OCI-M2 (cell line): ENCODE measurements around the gene STT3B.

ENCODE experiments used
- DNase-seq: peaks from one replicate; lab custom pipeline; 2025; ENCODE audit not compliant: unreplicated experiment; lab: John Stamatoyannopoulos, UW

STT3B gene

DNA sequence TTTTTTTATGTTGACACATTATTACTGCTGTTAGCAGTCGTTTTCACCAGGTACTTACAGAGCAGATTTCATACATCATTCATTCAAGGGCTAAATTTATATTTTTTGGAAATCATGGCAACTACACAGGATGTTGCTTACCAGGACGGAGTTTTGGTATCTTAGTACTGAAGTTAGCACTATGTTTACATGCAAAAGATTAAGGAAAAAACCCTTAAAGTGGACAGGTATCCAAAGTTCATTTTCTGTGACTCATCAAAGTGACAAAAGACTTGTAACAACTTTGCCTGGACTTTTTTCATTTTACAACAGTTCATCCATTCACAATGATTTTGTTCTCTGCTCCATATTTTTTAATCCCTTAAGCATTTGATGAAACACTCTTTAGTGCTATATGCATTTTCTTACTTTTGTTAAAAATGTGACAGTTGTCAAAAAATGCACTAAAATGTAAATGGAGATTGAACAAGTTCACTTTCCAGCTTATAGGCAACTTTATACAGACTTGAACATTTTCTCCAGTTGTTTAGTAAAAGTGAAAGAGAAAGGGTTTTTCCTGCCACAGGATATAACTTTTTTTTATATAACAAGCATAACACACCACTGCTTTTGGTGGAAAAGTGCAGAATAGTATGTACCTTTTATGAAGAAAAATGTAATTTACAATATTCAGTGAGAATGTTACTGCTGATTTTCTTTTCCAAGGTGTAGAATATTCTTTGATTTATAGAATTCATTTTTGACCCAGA is 104.1 kb downstream of the STT3B start:
- no peak for DNase-seq

DNA sequence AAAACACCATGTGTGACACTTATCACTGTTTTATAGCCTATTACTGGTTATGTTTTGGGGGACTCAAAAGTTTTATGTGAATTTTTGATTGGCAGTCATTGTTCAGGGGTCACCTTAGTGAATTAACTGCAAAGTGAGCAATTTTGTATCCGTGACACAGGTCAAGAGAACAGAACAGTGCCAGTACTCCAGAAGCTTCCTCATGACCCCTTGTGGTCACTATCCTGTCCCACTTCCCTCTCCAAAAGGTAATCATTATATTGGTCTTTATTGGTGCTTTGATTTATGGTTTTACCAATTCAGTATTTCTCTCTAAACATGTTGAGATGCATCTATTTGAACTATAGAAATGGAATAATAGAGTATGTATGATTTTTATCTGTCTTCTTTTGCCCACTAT is 107.1 kb downstream of the STT3B start:
- DNase-seq, result no peak

DNA sequence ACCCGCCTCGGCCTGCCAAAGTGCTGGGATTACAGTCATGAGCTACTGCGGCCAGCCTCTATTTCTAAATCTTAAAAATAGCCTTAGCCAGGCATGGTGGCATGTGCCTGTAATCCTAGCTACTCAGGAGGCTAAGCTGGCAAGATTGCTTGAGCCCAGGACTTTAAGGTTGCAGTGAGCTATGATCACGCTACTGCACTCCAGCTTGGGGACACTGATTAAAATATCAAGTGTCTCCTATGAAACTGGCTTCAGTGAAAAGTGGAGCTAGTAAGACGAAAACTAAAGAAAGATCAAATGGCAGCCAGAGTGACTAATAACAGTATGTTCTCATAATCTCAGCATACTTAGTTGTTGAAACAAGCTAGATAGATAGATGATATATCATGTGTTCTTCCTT is 112.5 kb downstream of the STT3B start:
- no peak for DNase-seq

DNA sequence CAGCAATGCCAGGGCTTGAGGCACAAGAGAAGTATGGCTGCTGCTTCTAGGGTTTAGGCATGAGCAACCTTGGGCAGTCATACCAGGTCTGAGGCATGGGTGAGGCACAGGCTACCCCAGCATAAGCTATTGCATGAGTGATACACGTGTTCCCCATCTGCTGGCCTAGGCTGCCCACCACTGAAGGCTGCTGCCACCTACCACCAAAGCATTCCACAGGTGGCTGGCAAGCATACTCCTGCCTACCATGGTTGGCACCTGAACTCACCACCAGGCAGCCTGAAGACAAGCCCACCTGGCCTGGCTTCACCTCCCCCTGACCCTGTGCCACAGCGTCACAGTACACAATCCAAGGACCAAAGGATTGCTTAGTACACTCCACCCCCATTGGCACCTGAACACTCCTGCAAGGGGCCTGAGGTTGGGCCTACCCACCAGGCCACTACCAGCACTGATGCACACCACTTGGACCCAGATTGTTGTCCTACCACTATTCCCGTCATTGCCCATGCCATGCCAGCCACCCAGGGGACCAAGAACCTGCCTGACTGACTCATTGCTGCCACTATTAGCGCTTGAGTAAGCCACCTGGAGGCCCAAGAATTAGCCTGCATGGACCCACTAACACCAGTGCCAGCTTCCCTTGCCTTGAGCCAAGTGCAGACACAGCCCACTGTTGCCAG is 115.7 kb downstream of the STT3B start:
- no peak for DNase-seq

DNA sequence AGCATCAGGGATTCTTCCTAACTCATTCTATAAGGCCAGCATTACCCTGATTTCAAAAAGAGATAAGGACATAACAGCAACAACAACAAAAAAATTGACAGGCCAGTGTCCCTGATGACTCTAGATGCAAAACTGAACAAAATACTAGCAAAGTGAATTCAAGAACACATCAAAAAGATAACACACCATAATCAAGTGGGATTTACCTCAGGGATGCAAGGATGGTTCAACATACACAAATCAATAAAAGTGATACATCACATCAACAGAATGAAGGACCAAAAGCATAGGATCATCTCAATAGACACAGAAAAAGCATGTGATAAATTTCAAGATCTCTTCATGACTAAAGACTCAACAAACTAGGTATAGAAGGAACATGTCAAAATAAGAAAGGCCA is 119.6 kb downstream of the STT3B start:
- DNase-seq, result no peak

DNA sequence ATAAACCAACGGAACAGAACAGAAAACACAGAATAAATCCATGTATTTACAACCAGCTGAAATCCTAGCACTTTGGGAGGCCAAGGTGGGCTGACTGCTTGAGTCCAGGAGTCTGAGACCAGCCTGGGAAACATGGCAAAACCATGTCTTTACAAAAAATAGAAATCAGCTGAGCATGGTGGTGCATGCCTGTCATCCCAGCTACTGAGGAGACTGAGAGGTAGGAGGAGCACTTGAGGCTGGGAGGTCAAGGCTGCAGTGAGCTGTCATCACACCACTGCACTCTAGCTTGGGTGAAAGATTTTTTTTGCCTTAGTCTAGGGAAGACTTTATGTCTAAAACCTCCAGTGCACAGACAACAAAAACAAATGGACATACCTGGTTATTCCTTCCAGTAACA is 120.7 kb downstream of the STT3B start:
- DNase-seq, result no peak

DNA sequence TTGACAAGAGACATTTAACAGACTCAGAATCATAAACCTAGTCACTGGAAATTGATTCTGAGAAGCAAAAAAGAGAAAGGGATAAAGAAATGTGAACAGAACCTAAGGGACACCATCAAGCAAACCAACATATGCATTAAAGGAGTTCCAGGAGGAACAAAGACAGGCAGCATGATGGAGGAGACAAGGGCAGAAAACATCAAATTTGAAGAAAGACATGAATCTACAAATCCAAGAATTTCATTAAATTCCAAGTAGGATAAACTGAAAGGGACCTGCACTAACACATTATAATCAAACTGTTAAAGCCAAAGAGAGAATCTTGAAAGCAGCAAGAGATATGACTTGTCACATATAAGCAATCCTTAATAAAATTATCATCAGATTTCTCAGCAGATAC is 122.3 kb downstream of the STT3B start:
- no peak for DNase-seq

DNA sequence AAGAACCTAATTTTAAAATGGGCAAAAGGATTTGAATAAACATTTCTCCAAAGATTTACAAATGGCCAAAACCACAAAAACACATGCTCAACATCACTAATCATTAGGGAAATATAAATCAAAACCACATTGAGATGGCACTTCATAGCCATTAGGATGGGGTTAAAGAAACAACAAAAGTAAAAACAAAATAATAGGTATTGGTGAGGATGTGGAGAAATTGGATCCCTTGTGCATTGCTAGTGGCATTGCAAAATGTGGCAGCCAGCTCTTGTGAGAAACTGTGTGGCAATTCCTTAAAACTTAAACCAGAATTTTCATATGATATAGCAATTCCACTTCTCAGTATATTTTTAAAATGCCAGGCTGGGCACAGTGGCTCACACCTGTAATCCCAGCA is 126.5 kb downstream of the STT3B start:
- DNase-seq, result no peak

DNA sequence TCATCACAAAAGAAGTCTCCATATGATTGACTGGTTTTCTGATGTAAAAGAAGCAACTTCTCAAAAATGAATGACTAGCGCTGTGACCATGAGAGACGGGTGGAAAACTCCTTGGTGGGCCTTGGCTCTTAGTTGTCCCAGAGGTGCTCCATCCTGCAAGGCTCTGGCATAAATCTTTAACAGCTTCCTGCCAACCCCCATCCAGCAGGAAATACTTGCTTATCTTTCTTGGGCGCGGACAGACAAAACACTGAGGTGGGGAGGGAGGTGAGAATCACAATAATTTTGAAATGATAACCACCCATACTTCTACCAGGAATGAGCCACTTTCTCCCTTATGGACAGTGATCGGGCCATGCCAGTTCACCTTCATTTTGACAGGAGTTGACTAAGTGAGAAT is 128.6 kb downstream of the STT3B start:
- no peak for DNase-seq

DNA sequence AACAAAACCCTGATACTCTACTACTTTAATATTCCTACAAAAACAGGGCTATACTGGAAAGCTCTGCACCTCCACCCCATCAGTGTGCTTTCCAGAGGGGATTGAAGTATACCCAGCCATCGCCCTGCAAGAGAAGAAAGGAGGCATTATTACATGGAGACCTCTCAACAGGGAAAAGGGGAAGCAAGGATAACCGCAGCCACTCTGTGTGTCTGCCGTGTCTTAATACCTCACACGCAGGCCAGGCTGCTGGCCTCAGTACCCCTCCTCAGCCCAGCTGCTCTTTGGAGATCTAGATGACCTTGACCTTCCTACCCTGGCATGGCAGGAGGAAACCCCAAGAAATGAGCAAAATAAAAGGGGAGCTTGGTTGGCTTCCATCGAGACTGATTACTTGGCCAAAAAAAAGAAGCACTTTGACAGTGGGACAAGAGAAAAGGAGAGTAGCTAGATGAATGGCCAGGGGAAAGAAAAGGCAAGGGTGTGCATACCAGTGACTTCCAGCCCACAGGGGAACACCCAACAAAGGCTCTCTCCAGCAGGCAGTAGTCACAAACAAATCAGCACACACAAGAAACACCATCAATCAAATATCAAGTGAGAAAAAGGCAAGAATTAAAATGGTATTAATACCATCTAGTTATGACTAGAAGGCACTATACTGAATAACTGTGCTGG is 129.4 kb downstream of the STT3B start:
- DNase-seq, result no peak

DNA sequence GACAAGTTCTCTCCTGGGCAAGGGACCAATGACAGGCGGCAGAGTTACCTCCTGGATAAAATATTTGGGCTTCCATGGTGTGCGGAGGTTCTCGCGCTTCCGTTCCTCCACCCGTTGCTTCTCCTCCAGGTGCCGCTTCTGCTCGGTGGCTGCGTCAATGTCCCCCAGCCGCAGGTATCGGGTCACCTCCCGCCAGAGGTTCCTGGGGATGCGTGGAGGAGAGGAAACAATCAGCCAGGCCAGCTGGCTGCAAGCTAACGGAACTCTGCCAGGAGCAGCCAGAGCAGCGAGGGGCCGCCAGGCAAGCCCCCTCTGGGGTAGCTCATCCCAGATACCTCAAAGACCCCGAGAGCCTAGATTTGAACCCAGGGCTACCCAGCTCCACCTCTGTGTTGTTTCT is 131.3 kb downstream of the STT3B start:
- DNase-seq, result no peak

DNA sequence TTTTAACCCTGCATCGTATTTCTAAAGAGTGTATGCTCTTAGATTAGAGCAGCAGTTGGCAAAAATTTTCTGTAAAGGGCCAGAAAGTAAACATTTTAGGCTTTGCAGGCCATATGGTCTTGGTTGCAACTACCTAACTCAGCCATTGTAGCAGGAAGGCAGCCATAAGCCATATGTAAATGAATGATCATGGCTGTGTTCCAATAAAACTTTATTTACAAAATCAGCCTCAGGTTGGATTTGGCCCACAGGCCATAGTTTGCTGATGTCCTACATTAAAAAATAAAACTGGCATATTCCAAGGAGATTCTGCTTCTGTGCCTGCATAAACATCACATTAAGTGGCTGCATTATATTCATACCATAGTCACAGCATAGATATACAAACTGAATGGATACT is 134.9 kb downstream of the STT3B start:
- no peak for DNase-seq

DNA sequence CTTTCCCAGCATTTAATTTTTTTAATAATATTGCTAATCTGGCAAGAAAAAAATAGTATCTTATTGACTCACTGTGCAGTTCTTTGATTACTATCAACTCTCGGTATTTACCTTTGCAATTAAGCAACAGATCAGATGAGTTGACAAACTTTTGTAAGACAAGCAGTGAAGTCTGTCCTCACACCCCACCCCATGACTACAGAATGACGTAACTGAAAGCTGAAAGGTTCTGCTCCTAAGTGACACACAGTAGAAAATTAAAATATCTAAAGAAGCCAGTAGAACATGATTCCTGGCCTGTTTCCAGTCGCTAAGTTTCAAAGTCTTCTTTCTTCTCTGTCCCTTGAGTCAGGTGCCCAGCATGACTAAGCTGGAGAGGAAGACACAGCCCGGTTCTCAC is 135.5 kb downstream of the STT3B start:
- DNase-seq, result no peak

DNA sequence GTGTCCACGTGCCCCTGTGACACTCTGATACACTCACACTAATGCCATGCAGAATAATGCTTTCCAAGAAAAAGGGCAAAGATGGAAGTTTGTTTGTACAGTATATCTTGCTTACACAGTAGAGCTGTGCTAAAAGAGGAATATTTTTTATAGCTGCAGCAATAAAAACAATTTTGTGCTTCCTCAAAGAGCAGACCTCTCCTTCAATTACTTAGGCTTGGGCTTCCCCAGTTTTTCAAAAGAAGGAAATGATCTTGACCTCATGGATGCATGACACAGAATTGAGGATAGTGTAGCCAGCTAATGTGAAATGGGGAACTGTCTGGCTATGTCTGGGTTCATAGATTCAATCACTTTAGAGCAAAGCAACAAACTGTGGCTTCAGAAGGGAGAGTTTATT is 137.4 kb downstream of the STT3B start:
- DNase-seq, result no peak

DNA sequence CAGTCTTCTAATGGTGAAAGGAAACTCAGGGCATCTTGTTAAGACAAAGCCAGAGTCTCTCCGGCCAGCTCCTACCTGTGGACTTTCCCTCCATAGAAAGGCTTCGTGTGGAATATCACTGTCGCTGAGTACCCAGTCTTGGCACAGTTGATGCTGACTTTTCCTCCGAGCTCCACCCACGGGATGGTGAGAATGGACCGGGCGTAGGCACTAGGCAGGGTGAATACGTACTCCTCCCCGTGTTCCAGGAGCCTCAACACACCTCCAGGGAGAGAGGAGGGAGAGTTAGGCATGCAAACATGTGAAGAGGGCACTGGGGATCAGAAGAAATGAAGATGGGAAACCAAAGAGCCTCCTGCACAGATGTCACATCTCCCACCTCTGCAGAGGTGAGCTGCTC is 138.0 kb downstream of the STT3B start:
- no peak for DNase-seq

DNA sequence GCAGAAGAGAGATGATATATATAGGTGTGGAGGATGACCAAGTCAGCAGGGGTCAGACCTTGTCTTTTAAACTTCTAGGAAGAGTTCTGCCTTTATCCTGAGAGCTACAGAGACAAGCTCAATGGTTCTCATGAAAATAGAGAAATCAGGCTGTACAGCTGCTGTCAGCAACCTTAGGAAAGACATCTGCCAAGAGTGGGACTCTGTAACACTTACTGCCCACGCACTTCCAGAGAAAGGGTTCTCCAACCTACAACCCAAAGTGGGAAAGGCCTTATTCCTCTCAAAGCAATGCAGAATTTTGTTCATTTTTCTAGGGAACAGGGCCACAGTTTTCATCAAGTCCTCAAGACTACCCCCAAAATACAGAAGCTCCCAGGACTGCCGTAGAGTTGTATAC is 138.7 kb downstream of the STT3B start:
- DNase-seq, result no peak

DNA sequence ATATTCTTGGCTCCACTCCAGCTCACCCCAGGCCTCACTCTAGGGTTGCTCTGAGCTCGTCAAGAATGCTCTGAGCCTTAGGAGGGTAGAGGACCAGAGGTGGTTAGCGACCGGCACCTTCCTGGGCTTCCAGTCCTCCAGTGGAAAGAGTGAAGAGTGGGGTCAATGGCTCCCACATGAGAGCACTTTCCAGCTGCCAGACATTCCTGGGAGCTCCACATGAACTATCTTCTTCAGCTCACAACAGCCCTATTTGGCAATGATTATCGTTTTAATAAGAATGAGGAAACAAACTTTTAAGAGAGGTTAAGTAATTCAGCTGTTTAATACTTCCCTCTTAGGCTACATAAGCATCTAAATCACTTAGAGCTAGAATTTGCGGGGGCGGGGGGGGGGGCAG is 139.3 kb downstream of the STT3B start:
- DNase-seq, result no peak

DNA sequence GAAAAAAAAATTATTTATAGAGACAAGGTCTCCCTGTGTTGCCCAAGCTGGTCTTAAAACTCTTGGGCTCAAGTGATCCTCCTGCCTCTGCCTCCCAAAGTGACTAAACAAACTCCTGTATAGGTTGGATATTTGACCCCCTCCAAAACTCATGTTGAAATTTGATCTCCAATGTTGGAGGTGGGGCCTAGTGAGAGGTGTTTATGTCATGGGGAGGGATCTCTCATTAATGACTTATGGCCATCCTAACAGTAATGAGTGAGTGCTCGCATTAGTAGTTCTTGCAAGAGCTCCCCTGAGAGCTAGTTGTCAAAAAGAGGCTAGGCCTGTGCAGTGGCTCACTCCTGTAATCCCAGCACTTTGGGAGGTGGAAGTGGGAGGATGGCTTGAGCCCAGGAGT is 141.2 kb downstream of the STT3B start:
- no peak for DNase-seq

DNA sequence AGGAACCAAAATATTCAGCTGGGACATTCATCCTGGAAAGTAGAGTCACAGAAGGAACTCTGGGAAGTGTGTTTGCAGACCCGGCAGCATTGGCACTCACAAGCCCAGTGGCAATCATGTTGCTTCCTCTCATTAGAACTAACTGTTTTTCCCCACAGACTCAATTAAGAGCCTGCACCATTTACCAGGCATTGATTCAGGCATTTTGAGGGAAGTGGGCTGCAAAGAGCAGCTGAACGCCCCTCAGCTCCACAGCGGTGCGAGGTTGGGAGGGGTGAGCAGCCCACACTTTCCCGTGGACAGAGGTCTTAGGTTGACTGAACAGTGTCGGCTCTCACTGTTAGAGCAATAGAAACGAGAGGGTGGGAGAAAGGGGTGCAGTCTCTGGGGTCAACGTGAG is 143.8 kb downstream of the STT3B start:
- no peak for DNase-seq

DNA sequence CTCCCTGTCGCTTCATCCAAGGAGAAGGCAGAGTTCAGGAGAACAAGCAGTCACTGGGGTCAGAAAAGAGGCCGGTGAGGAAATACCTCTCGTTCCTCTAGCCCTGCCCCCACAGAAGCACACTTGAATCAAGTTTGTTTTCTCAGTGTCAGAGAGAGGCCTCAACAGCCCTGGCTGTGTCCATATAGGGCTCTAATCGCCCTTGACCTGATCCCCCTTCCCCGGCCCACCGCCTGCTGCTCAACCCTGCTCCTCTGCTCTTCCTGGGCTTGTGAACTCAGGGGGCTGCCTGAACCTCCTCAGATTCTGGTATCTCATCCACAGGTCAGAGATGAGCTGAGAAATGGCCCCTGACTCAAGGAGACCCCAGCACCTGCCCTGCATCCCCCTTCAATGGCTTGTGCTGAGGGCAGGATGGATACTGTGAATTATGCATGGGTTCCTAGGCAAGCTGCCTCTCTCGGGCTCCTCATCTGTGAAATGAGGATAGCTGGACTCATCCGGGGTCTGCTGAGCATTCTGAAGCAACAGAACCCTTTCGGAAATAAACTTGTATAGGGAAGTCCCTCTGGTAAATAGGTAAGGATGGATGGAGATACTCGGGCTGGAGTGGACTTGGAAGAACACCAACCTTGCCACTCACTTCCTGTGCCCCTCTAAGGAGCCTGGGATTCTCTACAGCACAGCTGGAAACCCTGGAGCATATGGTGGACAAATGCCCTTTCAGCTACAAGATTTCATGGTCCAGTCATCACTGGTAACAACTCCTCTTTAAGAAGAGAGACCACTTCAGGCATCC is 147.5 kb downstream of the STT3B start:
- DNase-seq, result no peak
